HepG2 (cell line): ENCODE measurements around the gene NME8. TPM values are rescaled to one million over a fixed set of nuclear protein-coding genes. Genes with fewer than 3 reads are reported as not detected.

Source experiments
- ATAC-seq: fragments of 200-7000 bp; cut with Tn5 transposase; 3 replicates; pipeline ENCODE4 v1.9.1; 2020; ENCODE audit warnings: mild to moderate bottlenecking, moderate library complexity
- BruUV-seq: library from RNA; stranded (reverse); fragments of 400-500 nt; replicated peaks from 2 replicates; lab custom pipeline; 2021; lab: Mats Ljungman, UMichigan
- CTCF ChIA-PET: fragments of 300-600 bp; formaldehyde crosslinking; extraction: SDS; loops from one replicate; lab custom pipeline; 2021; ENCODE audit warnings: low total read pairs, inconsistent platforms, low intra/inter-chr PET ratio; lab: Yijun Ruan, JAX
- POLR2A ChIA-PET: fragments of 350-600 bp; sonication (Branson Sonifier 250); formaldehyde crosslinking; loops from one replicate; lab custom pipeline; 2020; ENCODE audit warnings: antibody characterized with exemption, inconsistent platforms; lab: Yijun Ruan, JAX
- DNase-seq: peaks from one replicate; pipeline ENCODE4 v3.0.0-alpha.2; 2015; ENCODE audit warnings: low spot score
- FAIRE-seq: peaks from 3 replicates; lab custom pipeline; 2011; peaks lifted over from hg19 to GRCh38; lab: Jason Lieb, UNC
- H2AFZ ChIP-seq: one replicate; pipeline ENCODE4 v1.6.1; 2011; ENCODE audit warnings: low read length, inconsistent platforms
- H3K27ac ChIP-seq: fragments of 300-600 bp; 3 replicates; pipeline ENCODE4 v1.8.0; 2011; ENCODE audit warnings: mixed run types, mild to moderate bottlenecking, mixed read lengths, low read length, inconsistent platforms; ENCODE audit not compliant: insufficient read depth; ENCODE audit errors: extremely low read length
- H3K27me3 ChIP-seq, 2 experiments: fragments of 200-600 bp in 1 of 2; 2 replicates in 1 of 2; 3 replicates in 1 of 2; pipeline versions ENCODE4 v1.6.0 to v1.8.0; 2011; ENCODE audit warnings: low read length in 2 of 2, mild to moderate bottlenecking in 2 of 2, moderate library complexity in 2 of 2, inconsistent platforms in 1 of 2; ENCODE audit not compliant: insufficient read depth in 2 of 2, control insufficient read depth in 1 of 2
- H3K36me3 ChIP-seq, 2 experiments: fragments of 200-600 bp in 1 of 2; replicated peaks in 1 of 2; 2 replicates in 1 of 2; 3 replicates in 1 of 2; pipeline versions ENCODE4 v1.5.1 to v1.8.0; 2011; ENCODE audit warnings: low read length in 2 of 2, inconsistent platforms in 1 of 2; ENCODE audit not compliant: insufficient read depth in 2 of 2, control insufficient read depth in 1 of 2
- H3K4me1 ChIP-seq: 2 replicates; pipeline ENCODE4 v1.5.1; 2012; ENCODE audit warnings: low read length, inconsistent platforms; ENCODE audit not compliant: insufficient read depth
- H3K4me2 ChIP-seq: 2 replicates; pipeline ENCODE4 v1.6.0; 2011; ENCODE audit warnings: low read depth, low read length, inconsistent platforms
- H3K4me3 ChIP-seq, 3 experiments: fragments of 200-600 bp in 1 of 3; sonication (generic), shearing (Covaris generic) in 1 of 3; replicated peaks in 1 of 3; 2 replicates each; pipeline ENCODE4 v1.5.1; 2011 to 2016; ENCODE audit warnings: low read length in 3 of 3, inconsistent platforms in 2 of 3, low read depth in 2 of 3, mild to moderate bottlenecking in 2 of 3, control low read depth in 1 of 3, mixed read lengths in 1 of 3; ENCODE audit not compliant: insufficient read depth in 1 of 3
- H3K79me2 ChIP-seq: one replicate; pipeline ENCODE4 v1.6.1; 2011; ENCODE audit warnings: low read length, inconsistent platforms; ENCODE audit not compliant: insufficient read depth
- H3K9ac ChIP-seq: 2 replicates; pipeline ENCODE4 v1.6.0; 2011; ENCODE audit warnings: mild to moderate bottlenecking, low read depth, low read length, inconsistent platforms; ENCODE audit not compliant: insufficient read depth
- H3K9me3 ChIP-seq: 2 replicates; pipeline ENCODE4 v1.5.1; 2012; ENCODE audit warnings: mild to moderate bottlenecking, low read length
- H4K20me1 ChIP-seq: 2 replicates; pipeline ENCODE4 v1.6.0; 2011; ENCODE audit warnings: inconsistent platforms, mild to moderate bottlenecking, low read length, moderate library complexity; ENCODE audit not compliant: insufficient read depth
- ATF7 ChIP-seq, 2 experiments: fragments of 450-650 bp in 1 of 2; sonication (generic) in 1 of 2; formaldehyde crosslinking in 1 of 2; IDR thresholded peaks; 2 replicates each; pipeline versions ENCODE4 v1.4.0 to v1.6.1; 2016 to 2020; ENCODE audit warnings: antibody characterized with exemption in 1 of 2, mild to moderate bottlenecking in 1 of 2, missing genetic modification reagents in 1 of 2
- EZH2 ChIP-seq: conservative IDR thresholded peaks from 2 replicates; pipeline ENCODE4 v1.6.1; 2012; ENCODE audit warnings: mild to moderate bottlenecking, low read depth, low read length, moderate library complexity
- HOXA7 ChIP-seq: sonication (generic); formaldehyde crosslinking; IDR thresholded peaks from 2 replicates; pipeline ENCODE4 v1.8.1; 2022; ENCODE audit warnings: mild to moderate bottlenecking, missing genetic modification reagents, moderate library complexity
- JUN ChIP-seq: sonication (generic); formaldehyde crosslinking; IDR thresholded peaks from 2 replicates; pipeline ENCODE4 v1.4.0; 2020; ENCODE audit warnings: mild to moderate bottlenecking, missing genetic modification reagents
- MLX ChIP-seq: IDR thresholded peaks from 2 replicates; pipeline ENCODE4 v1.6.1; 2016
- NFIB ChIP-seq: sonication (generic); formaldehyde crosslinking; IDR thresholded peaks from 2 replicates; pipeline ENCODE4 v1.9.0; 2021; ENCODE audit warnings: missing genetic modification reagents, mild to moderate bottlenecking, borderline replicate concordance
- SUZ12 ChIP-seq: fragments of 150-350 bp; IDR thresholded peaks from 2 replicates; pipeline ENCODE4 v1.6.1; 2014; ENCODE audit warnings: low read depth, low read length
- ZNF619 ChIP-seq: sonication (generic); formaldehyde crosslinking; IDR thresholded peaks from 2 replicates; pipeline ENCODE4 v1.4.0; 2020; ENCODE audit warnings: mild to moderate bottlenecking, missing genetic modification reagents
- ZNF652 ChIP-seq: IDR thresholded peaks from 2 replicates; pipeline ENCODE4 v1.6.1; 2016; ENCODE audit warnings: low read depth, borderline replicate concordance
- WGBS: methylation state at CpG from one replicate; pipeline ENCODE4 v1.1.6; 2017; ENCODE audit warnings: low lambda C conversion rate; 5-methylcytosine and 5-hydroxymethylcytosine counted together
- in situ Hi-C: cut with HindIII; loops from 2 replicates; pipeline ENCODE4 v1.10.0; 2017; ENCODE audit warnings: low pct_unique_long_range_greater_than_20kb; ENCODE audit not compliant: extremely low pct_ligation_motif_present
- intact Hi-C: fragments of 100-400 bp; cut with micrococcal nuclease; formaldehyde crosslinking; loops from one replicate; pipeline ENCODE4 v1.10.0; 2022; ENCODE audit not compliant: unreplicated experiment
- polyA plus RNA-seq, 8 experiments: library from polyadenylated mRNA; depleted of rRNA in 3 of 8; stranded (reverse) in 7 of 8; unstranded in 1 of 8; fragments of >200 nt; fragmentation: Illumina TruSeq in 4 of 8; extraction: Trizol in 4 of 8; gene quantifications; 2 replicates each; pipeline versions ENCODE4 v1.2.1 to v1.2.3, GENCODE V29; 2011 to 2016; ENCODE audit warnings: low read depth in 4 of 8, missing spikeins in 1 of 8, mixed read lengths in 1 of 8; ENCODE audit not compliant: insufficient read depth in 1 of 8
- total RNA-seq, 5 experiments: library from RNA; depleted of rRNA; stranded (reverse); fragments of >200 nt; fragmentation: Illumina TruSeq; extraction: Trizol; gene quantifications; 2 replicates each; pipeline ENCODE4 v1.2.3, GENCODE V29; 2016; ENCODE audit warnings: low read depth in 1 of 5
- TF ChIP-seq, protein P1 (sequence below): fragments of 450-650 bp; IDR thresholded peaks from 2 replicates; pipeline ENCODE4 v1.6.1; 2017

NME8 gene
- total and polyA plus RNA-seq, 2 of the 13 experiments (the other 11 are each of a cell fraction or from before 2014, with no cell fraction given), result not detected

- ATAC-seq (no peak), DNase-seq (no peak), FAIRE-seq (no peak)
- H4K20me1 ChIP-seq, result no peaks in the 10 kb centered on the region
- 0% methylated on average over 2 of the region's 2 CpGs for WGBS
- CTCF ChIA-PET, result no interaction called here
- no peak overlapping the region for H2AFZ ChIP-seq
- in situ Hi-C loops (no loop called here), intact Hi-C loops (no loop called here)
- H3K27ac ChIP-seq, result no peak overlapping the region
- no peak overlapping the region for H3K9ac ChIP-seq
- H3K79me2 ChIP-seq, result no peaks in the 10 kb centered on the region
- BruUV-seq, result no TSS peak
- TF ChIP-seq JUN (no peak), ZNF619 (CRISPR knock-in tag) (no peak), NFIB (CRISPR knock-in tag) (no peak), ATF7 (IDR thresholded peaks at IDR 0.05) (no peak), ATF7 (CRISPR knock-in tag; IDR thresholded peaks at IDR 0.05) (no peak), MLX (CRISPR knock-in tag) (no peak), HOXA7 (CRISPR knock-in tag) (no peak), EZH2 (no peak), ZNF652 (CRISPR knock-in tag) (no peak), SUZ12 (no peak)
- TF ChIP-seq, protein P1, sequence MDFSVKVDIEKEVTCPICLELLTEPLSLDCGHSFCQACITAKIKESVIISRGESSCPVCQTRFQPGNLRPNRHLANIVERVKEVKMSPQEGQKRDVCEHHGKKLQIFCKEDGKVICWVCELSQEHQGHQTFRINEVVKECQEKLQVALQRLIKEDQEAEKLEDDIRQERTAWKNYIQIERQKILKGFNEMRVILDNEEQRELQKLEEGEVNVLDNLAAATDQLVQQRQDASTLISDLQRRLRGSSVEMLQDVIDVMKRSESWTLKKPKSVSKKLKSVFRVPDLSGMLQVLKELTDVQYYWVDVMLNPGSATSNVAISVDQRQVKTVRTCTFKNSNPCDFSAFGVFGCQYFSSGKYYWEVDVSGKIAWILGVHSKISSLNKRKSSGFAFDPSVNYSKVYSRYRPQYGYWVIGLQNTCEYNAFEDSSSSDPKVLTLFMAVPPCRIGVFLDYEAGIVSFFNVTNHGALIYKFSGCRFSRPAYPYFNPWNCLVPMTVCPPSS, result no peak
- H3K36me3 ChIP-seq, result no peaks in the 10 kb centered on the region
- no peaks in the 10 kb centered on the region for H3K27me3 ChIP-seq
- no peaks in the 10 kb centered on the region for H3K4me1 ChIP-seq
- H3K9me3 ChIP-seq, result no peaks in the 10 kb centered on the region
- H3K4me2 ChIP-seq, result no peak overlapping the region
- POLR2A ChIA-PET, result no interaction called here
- no peak overlapping the region for H3K4me3 ChIP-seq
Observed at GRCh38 chr7:37815671-37816371, 32.6 kb upstream of the NME8 start.
